ENCODE results near the gene EPHB6.
A peak's percentile ranks its signal among the peaks of the same experiment; 100 is the strongest.

The EPHB6 gene

DNA sequence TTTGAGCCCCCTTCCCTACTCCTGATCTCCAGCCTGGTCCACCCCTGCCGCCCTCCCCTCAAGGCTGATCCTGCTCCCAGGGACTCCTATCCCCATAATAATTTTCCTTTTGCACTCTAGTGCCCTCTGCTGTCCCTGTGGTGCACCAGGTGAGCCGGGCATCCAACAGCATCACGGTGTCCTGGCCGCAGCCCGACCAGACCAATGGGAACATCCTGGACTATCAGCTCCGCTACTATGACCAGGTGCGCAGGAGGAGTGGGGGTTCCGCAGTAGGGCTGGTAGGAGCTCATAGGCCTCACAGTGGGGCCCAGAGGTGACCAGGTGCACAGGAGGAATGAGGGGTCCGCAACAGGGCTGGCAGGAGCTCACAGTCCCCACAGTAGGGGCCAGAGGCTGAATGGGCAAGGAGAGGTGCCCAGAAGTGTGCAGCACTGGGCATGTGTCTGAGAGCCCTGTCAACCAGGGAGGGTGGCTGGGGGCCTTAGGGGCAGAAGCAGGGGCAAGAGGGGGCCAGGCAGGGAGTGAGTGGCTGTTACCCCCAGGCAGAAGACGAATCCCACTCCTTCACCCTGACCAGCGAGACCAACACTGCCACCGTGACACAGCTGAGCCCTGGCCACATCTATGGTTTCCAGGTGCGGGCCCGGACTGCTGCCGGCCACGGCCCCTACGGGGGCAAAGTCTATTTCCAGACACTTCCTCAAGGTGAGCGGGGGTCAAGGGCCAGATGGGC, 11.7 kb downstream of the EPHB6 start:
- no peak for DNase-seq (ENCODE audit: low read depth in 2 of 2)

DNA sequence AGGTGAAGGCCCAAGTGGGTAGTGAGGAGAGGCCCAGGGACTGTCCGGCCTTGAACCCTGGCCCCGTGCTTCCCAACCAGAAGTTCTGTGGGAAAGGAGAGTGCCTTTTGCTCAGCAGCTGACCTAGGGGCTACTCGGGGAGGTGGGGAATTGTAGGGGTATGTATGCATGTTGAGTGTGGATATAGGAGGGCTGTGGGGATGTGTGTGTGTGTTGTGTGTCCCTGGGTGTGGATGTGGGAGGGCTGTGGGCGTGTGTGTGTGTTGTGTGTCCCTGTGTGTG, 12.2 kb downstream of the EPHB6 start:
- no peak for DNase-seq (ENCODE audit: low read depth in 2 of 2)

DNA sequence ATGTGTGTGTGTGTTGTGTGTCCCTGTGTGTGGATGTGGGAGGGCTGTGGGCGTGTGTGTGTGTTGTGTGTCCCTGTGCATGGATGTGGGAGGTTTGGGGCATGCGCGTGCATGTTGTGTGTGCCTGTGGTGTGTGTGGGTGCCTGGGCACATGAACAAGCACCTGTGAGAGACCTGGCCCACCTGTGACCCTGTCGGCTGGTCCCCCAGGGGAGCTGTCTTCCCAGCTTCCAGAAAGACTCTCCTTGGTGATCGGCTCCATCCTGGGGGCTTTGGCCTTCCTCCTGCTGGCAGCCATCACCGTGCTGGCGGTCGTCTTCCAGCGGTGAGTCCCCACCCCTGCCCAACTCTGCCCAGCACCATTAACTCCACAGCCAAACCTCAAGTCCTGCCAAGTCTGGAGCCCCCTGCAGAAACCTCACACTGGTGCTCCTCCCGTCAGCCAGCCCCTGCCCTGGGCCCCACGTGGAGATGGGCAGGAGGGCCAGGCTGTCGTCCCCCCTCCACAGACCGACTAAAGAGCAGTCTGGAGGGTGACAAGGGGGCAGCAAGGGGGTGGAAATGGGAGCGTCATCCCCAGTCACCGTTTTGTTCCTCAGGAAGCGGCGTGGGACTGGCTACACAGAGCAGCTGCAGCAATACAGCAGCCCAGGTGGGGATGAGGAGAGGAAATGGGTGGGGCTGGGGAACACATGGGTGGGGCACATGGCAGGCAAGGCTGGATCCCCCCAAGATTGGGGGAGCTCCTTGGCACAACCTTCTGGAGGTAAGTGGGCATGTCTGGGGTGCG, 12.7 kb downstream of the EPHB6 start:
- no peak for DNase-seq (ENCODE audit: low read depth in 2 of 2)

DNA sequence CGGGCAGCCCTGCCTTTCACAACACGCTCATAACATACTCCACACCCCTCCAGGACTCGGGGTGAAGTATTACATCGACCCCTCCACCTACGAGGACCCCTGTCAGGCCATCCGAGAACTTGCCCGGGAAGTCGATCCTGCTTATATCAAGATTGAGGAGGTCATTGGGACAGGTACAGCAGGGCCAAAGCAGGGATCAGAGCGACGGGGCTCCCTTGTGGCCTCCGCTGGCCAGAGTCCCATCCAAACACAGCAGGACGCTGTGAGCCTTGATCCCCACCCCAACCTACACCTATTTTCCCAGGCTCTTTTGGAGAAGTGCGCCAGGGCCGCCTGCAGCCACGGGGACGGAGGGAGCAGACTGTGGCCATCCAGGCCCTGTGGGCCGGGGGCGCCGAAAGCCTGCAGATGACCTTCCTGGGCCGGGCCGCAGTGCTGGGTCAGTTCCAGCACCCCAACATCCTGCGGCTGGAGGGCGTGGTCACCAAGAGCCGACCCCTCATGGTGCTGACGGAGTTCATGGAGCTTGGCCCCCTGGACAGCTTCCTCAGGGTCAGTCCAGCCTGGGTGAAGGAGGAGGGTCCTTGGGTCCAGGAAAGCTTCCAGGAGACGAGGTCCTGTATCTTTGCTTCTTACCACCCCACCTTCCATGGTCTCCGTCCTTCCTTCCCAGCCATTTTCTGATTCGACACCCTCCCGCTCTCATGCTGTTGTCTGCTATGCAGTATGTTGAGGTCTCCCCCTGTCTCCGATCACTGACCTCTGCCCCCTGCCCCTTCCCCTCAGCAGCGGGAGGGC, 13.5 kb downstream of the EPHB6 start:
- no peak for DNase-seq (ENCODE audit: low read depth in 2 of 2)

DNA sequence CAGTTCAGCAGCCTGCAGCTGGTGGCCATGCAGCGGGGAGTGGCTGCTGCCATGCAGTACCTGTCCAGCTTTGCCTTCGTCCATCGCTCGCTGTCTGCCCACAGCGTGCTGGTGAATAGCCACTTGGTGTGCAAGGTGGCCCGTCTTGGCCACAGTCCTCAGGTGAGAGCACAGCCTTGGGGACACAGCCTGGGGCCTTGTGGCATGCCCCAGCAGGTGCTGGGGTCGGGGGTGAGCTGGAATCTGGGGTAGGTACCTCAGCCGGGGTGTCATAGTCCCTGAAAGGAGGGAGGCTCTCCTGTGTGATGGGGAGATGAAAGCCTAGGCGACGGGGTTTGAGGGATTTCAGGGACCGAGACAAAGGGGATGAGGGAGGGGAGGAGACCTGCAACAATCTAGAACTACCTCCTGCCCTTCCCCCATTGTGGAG, 14.1 kb downstream of the EPHB6 start:
- DNase-seq (ENCODE audit: low read depth in 2 of 2), result no peak

DNA sequence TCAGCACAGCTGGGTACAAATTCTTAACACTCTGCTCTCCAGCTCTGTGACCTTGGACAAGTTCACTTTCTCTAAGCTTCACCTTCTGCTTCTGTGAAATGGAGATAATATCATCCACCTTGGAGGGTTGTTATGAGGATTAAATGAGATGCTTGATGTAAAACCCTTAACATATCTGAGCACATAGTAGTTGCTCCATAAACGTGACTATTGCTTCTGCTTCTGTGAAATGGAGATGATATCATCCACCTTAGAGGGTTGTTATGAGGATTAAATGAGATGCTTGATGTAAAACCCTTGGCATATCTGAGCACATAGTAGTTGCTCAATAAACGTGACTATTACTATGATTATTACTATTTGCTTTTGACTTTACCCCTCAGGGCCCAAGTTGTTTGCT, 14.6 kb downstream of the EPHB6 start:
- no peak for DNase-seq (ENCODE audit: low read depth in 2 of 2)

DNA sequence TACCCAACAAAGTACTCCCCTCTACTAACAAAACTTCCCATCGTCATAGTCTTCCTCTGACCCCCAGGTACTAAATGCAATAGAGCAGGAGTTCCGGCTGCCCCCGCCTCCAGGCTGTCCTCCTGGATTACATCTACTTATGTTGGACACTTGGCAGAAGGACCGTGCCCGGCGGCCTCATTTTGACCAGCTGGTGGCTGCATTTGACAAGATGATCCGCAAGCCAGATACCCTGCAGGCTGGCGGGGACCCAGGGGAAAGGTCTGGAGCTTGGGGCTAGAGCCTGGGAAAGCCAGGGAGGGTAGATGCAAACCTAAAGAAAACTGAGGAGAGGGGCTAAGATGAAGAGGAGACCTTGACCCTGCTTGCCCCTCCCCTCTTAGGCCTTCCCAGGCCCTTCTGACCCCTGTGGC, 15.3 kb downstream of the EPHB6 start:
- no peak for DNase-seq (ENCODE audit: low read depth in 2 of 2)

DNA sequence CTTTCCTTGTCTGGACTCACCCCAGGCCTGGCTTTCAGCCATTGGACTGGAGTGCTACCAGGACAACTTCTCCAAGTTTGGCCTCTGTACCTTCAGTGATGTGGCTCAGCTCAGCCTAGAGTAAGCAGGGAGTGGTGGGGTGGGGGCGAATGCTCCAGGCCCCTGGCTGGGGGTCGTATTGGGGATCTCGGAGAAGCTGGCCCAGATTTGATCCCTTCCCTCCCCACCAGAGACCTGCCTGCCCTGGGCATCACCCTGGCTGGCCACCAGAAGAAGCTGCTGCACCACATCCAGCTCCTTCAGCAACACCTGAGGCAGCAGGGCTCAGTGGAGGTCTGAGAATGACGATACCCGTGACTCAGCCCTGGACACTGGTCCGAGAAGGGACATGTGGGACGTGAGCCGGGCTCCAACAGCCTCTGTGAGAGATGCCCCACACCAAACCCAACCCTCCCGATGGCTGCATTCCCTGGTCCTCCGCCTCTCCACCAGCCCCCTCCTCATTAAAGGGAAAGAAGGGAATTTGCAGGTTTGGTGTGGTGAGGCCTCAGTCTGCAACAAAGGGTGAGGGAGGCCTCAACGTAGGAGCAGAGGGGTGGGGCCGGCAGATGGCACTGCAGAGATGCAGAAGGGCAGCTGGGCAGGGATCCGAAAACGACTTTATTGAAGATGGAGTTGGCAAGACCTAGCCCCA, 15.8 kb downstream of the EPHB6 start:
- no peak for DNase-seq (ENCODE audit: low read depth in 2 of 2)

DNA sequence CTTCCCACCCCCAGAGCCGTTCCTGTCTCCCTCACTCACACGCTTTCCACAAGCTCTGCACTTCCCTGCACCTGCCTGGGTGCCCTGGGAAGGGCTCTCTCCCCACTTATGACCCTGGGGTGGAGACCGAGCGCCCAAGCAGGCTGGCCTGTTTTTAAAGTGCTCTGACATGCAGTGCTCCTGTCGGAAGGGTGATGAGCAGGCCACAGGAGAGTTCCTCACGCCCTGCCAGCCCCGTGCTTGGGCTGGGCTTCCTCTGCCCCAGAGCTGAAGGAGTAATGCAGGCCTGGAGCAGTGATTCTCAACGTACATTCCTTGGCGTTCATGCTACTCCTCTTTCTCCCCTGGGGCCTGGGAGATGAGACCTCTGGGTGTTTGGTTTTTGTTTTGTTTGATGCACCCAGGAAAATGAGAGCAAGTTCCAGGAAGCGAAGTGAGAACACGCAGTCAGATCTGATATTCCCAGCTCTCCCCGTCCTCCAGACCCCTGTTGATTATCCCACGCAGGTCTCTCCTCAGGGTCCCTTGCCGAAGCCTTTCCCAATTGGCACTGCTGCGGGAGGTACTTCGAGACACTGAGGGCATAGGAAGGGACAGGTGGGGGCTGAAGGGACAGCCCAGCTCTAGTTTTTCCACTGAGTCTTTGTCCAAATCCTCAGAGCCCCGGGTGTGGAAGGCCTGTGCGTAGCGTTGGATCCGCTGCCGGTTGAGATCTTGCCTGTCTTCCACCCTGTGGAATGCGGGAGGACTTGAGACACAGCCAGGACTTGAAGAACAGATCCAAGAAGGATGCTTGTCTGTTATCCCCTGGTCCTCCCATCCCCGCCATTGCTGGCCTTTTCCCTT, 16.6 kb downstream of the EPHB6 start:
- DNase-seq (ENCODE audit: low read depth in 2 of 2), result no peak

DNA sequence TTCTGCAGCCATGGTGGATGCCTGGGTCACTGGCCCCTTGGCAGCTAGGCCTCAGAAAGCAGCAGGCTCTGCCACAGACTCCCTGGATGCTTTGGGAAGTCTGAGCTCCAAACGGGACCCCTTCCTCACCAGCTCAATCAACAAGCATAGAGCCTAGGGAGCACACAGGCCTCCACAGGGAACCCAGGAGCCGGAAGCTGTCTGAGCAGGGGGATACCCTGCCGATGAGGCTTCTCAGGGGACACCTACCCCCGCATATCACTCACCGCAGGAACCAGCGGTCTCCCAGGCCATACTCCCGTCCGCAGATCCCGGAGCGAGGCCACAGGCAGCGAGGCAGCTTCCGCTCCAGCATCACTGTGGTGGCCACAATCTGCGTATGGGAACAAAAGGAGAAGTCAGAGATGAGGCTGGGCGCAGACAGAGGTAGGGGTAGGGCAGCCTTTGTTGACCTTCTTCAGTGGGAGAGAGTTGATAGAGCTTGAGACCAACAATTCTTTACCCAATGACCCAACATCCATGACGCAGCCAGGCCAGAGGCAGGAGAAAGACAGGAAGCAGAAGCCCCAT, 17.3 kb downstream of the EPHB6 start:
- no peak for DNase-seq (ENCODE audit: low read depth in 2 of 2)

DNA sequence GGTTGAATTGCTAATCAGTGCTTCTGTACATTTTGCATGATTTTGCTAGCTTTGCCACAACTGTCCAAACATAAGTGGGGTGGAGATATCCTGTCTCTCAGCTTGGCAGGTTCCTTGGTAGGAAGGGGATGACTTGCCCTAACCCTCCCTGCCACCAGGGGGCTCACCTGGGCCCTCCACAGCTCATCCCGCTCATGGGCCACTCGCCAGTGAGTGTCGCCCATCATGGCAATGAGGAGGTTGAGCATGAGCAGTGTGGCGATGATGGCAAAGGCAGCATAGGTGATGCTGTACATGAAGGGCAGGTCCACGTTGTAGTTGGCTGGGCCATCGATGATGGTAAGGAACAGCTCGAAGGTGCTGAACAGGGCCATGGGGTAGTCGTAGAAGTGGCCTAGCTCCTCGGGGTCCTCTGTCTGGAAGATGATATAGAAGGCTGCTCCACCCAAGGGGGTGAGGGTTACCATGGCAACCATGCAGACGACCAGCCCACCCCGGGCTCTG, 18.5 kb downstream of the EPHB6 start:
- peak in 1 of 2 donors; percentile 11 for DNase-seq (ENCODE audit: low read depth in 2 of 2)

DNA sequence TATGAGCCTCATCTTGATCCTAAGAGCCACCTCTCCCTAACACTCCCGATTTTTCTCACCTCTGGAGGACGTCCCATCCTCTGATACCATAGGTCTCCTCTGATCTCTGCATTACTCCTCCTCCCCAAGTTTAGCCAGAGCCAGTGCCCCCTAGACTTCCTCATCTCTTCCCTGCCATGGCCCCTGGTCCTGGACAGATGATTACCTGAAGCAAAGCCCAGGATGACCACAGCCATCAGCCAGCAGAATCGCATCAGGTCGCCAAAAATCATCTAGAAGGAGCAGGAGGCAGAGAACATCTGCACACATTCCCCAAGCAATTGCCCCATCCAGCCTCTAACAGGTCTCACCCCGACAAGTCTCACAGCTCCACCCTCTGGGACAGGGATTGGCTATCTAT, 19.0 kb downstream of the EPHB6 start:
- DNase-seq (ENCODE audit: low read depth in 2 of 2), result no peak

DNA sequence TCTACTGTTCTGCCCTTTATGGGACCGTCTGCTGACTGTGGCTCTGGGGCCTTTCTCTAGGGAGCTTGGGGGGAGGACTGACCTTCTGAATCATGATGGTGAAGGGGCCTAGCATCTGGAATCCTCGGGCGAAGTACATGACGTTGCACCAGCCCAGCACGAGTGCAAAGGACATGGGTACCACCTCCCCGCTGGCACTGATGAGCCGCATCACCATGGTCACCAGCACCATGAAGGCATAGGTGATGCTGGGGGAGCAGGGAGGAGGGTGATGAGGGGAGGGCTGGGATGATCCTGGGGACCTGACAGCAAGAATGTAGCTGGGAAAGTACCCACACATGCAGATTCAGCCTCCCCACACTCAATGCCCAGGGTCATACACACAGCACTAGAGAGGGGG, 19.5 kb downstream of the EPHB6 start:
- no peak for DNase-seq (ENCODE audit: low read depth in 2 of 2)

DNA sequence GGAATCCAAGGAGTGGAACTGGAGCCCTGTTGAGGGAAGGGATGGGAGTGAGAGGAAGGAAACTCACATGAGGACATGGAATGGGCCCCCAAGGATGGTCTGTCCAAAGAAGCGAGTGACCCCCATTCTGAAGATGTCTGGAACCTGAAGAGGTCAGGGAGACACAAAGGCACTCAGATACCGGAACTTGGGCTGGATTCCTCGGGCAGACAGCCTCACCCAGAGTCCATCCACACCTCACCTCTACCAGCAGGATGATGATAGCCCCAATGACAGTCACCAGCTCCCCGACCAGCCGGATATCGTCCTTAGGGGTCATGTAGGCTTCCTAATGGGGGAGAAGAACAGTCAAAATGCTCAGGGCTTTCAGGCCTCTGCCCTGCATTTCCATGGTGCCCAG, 20.0 kb downstream of the EPHB6 start:
- DNase-seq (ENCODE audit: low read depth in 2 of 2), result no peak

DNA sequence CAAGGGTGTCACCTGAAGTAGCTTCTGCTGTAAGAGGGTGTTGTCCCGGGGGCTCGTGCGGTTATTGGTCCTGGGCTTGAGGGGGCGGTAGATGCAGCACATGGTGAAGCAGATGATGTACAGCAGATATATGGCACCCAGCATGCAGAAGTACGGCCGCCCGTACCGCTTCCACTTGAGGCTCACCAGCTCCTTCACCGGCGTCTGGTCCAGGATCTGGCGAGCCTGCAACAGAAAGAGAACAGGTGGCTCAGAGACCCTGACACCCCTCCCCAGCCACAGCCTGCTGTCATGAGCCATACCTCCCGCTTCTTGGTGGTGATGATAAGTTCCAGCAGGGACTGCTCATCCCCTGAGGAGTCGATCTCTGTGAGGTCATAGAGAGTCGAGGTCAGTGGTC, 20.6 kb downstream of the EPHB6 start:
- no peak for DNase-seq (ENCODE audit: low read depth in 2 of 2)

DNA sequence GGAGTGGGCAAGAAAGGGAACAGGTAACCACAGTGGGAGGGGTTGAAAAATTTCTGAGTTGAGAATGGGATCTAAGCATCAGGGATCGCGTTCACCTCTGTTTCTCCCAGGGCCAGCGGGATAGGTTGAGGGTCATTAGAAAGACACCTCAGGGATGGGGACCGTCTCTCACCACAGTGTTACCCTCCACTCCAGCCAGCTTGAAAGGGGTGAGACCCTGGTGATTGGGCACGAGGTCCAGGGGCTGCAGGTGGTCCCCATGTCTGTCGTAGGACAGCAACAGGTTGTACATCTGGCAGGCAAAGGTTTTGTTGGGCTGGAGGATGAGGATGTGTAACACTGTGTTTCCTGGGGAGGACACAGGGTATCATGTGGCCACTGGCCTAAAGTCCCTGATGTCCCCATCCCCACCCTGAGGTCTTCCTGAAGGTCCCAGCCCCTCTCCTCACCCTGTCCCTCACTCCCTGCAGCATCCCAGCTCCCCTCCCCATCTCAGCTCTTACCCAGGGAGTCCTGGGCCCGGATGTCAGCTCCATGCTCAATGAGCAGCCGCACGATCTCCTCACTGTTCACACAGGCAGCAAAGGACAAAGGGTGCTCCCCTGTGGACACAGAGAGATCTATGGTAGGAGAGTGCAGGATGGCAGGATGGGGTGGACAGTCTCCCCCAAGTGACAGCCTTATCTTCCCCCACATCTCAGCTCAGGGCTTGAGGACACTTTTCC, 21.5 kb downstream of the EPHB6 start:
- no peak for DNase-seq (ENCODE audit: low read depth in 2 of 2)

DNA sequence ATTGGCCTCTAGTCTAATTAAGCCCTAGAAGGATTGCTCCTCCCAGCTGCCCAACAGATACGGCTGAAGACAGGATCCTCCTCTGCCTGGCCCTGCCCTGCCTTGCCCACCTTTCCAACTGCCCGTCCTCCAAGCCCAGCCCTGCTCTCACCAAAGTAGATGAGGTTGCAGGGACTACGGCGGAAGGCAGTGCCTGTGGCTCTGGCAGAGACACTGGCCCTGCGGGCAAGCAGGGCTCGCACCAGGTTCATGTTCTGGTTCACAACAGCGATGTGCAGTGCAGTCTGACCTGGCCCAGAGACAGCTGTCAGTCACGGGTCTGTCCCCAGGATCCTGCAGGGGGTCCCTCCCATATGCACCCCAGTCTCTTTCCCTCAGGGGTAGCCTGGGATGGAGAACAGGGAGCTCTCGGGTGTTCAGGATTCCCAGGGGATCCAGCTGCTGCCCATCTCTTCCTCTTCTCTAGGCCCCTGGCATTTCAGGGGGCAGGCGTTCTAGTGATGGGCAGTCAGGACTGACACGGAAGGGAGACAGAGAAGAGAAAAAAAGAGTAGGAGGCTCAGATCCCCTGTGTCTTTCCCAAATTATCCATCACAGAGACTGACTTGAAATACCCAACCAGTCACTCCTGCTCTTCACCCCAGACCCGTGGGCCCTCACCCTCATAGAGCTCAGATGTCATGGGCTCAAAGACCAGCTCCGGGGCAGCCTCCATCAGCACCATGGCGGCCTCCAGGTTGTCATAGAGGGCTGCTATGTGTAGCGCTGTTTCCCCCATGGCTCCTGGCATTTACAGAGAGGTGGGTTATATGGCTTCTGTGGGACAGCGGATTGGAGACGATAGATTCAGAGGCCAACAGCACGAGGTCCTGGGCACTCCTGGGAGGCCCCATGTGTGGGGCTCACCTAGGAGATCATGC, 22.4 kb downstream of the EPHB6 start:
- no peak for DNase-seq (ENCODE audit: low read depth in 2 of 2)

DNA sequence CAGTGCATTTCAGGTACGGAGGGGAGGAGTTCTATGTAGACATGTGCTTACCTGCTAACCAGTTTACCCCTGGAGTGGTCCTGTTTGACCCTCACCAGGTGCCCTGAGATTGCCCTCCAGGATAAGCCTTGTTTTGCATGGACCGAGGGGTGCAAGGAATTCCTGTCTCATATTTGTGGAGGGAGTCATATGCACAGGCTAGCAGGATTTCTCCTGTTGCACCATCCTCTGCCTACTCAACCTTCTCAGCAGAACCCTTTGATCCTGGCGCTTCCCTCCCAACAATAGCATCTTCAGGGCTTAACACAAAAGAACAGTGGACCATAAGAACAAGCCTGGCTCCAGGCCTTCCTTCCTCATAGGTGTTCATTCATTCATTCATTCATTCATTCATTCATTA, 23.4 kb downstream of the EPHB6 start:
- no peak for DNase-seq (ENCODE audit: low read depth in 2 of 2)

DNA sequence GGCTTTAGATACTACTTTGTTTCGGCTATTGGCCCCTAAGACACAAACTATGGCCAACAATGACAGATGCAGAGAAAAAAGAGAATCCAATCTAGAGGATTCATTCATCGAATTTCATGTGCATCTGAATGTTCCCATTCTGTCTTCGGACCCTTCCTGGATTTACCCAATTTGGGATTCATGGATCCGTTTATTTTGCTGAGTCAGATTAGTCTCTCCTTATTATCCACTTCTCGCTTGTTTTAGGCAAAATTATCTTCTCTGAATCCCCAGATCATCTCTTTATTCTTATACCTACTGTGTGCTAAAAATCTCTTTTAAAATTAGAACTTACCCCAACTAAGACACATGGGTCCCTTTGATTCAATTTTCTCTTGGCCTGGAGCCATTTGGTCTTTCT, 24.2 kb downstream of the EPHB6 start:
- no peak for DNase-seq (ENCODE audit: low read depth in 2 of 2)
